GM10266 (cell line): ENCODE measurements around the gene GABARAPL2.

Source experiments
- DNase-seq: peaks from one replicate; pipeline ENCODE4 v3.0.0; 2012; ENCODE audit errors: extremely low spot score
- CTCF ChIP-seq: IDR thresholded peaks from 2 replicates; pipeline ENCODE4 v1.5.1; 2012; ENCODE audit warnings: mild to moderate bottlenecking, low read depth; ENCODE audit not compliant: control insufficient read depth, insufficient read depth; ENCODE audit errors: missing control alignments

The GABARAPL2 gene

DNA sequence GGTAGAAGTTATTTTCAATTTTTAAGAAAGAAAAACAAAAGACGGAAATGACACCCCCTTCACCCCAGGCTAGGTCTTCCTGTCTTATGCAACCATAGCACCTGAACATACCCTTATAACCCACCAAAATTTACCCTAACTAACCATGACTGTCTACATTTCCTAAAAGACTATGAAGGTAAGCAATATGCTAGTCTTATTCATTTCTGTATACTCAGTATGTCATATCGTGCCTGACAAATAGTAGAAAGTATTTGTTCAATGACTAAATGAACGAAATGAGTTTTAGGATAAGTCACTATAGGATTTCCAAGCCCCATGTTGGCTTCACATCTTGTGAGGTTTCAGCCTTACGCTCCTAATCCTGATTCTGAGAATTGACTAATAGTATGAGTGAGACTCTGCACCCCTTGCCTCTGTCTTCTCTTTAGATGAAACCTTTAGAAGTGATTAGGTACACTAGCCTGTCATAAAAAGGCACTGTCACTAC, 50.4 kb downstream of the GABARAPL2 start:
- DNase-seq, result no peak
- no peak for TF ChIP-seq CTCF

- TF ChIP-seq CTCF, result no peak
- DNase-seq, result no peak
Measured at GRCh38 chr16:75617121-75617520, 50.9 kb downstream of the GABARAPL2 start.

DNA sequence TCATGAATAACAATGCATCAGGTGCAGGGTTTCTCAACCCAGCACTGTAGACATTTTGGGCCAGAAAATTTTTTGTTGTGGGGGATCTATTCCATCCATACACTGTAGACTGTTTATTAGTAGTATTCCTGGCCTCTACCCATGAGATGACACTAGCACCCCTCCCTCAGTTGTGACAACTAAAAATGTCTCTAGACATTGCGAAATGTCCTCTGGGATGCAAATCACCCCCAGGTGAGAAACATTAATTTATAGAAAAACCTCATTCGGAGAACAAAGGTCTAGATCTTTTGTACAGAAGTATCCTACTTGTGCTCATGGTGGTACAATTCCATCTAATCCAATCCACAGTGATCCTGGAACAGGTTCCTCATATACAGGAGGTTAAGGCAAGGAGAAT, 52.6 kb downstream of the GABARAPL2 start:
- no peak for TF ChIP-seq CTCF

GRCh38 chr16:75620326-75621169, 54.4 kb downstream of the GABARAPL2 start:
- no peak for DNase-seq
- TF ChIP-seq CTCF, result no peak

More for the DNA sequence above, 52.6 kb downstream of the GABARAPL2 start:
- no peak for DNase-seq

- DNase-seq, result no peak
- peak; percentile 54 for TF ChIP-seq CTCF
Measured at GRCh38 chr16:75621170-75621477, 54.9 kb downstream of the GABARAPL2 start.

- peak; percentile 87 for DNase-seq
- no peak for TF ChIP-seq CTCF
Measured at GRCh38 chr16:75622761-75623605, 56.8 kb downstream of the GABARAPL2 start, which contains the start of gene ADAT1. Gene ADAT1, minus strand, starts transcription at chr16:75623281. Its CDS starts 2,482 bp downstream, at chr16:75620799.
